ENCODE data around the gene TBX15.

Gene TBX15

DNA sequence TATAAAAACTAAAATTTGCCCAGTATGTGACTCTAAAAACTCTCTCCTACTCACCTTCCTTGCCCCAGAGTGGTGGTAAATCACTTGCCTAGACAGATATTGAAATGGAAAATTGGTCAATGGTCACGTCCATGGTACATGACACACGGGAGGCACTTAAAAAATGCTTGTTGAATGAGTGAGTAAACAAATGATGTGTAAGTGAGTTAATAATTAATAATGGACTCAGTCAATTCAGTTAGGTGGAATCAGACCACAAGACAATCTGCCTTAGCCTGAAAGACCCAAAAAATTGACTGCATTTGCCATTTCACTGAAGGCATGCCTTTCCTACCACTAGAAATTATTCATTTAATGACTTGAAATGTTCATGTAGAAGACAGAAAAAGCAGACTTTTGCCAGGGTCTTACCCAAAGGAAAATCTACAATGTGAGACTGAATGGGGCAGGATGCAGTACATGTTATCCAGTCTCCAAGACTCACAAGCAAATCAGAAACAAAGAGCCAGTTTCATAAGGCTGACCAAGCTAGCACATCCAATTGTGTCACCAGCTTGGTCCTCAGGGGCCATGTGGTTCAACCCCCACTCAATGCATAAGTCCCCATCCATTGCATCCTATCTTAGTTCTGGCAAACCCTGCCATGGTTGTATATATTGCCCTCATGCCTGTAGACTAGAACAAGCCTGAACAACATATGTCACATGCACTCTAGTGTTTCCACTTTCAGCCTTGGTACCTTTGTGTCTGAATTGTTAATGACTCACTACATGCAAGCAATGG lies 73.6 kb downstream of the TBX15 start:
- TF ChIP-seq, protein P1, sequence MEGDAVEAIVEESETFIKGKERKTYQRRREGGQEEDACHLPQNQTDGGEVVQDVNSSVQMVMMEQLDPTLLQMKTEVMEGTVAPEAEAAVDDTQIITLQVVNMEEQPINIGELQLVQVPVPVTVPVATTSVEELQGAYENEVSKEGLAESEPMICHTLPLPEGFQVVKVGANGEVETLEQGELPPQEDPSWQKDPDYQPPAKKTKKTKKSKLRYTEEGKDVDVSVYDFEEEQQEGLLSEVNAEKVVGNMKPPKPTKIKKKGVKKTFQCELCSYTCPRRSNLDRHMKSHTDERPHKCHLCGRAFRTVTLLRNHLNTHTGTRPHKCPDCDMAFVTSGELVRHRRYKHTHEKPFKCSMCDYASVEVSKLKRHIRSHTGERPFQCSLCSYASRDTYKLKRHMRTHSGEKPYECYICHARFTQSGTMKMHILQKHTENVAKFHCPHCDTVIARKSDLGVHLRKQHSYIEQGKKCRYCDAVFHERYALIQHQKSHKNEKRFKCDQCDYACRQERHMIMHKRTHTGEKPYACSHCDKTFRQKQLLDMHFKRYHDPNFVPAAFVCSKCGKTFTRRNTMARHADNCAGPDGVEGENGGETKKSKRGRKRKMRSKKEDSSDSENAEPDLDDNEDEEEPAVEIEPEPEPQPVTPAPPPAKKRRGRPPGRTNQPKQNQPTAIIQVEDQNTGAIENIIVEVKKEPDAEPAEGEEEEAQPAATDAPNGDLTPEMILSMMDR (conservative IDR thresholded peaks at IDR 0.05; ENCODE audit: low read depth, low read length) = no peak
- no peak overlapping the region for H3K4me3 ChIP-seq (ENCODE audit: low read depth, low read length)
- no peak for DNase-seq (ENCODE audit: low read depth)

DNA sequence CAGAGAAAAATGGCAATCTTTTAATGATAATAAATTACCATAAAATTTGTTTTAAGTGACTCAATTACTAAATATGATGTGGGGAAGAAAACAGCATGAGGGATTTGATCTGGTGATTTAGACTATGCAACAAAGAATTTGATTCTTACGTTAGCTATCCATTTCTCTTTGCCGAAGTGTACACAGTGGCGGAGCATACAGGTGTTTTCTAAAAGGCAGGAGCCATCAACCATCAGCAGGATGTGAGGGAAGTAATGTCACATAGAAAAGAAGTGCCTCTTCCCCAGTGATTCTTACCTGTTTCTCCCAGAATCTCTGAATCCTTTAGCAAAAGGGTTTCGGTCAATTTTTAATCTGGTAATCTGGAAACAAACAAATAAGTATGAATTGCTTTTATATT lies 74.3 kb downstream of the TBX15 start:
- TF ChIP-seq, protein P1 (conservative IDR thresholded peaks at IDR 0.05; ENCODE audit: low read depth, low read length) = no peak
- H3K4me3 ChIP-seq (ENCODE audit: low read depth, low read length) = no peak overlapping the region
- DNase-seq (ENCODE audit: low read depth) = no peak

GRCh38 chr1:118912574-118912973 lies 75.6 kb downstream of the TBX15 start:
- DNase-seq (ENCODE audit: low read depth) = no peak
- TF ChIP-seq, protein P1 (conservative IDR thresholded peaks at IDR 0.05; ENCODE audit: low read depth, low read length) = no peak
- H3K4me3 ChIP-seq (ENCODE audit: low read depth, low read length) = no peak overlapping the region

GRCh38 chr1:118911571-118911970 lies 76.6 kb downstream of the TBX15 start:
- no peak for DNase-seq (ENCODE audit: low read depth)
- TF ChIP-seq, protein P1 (conservative IDR thresholded peaks at IDR 0.05; ENCODE audit: low read depth, low read length) = no peak
- no peak overlapping the region for H3K4me3 ChIP-seq (ENCODE audit: low read depth, low read length)

- TF ChIP-seq, protein P1 (conservative IDR thresholded peaks at IDR 0.05; ENCODE audit: low read depth, low read length) = peak; percentile 3
- no peak overlapping the region for H3K4me3 ChIP-seq (ENCODE audit: low read depth, low read length)
Observed at GRCh38 chr1:118907466-118907865, 80.7 kb downstream of the TBX15 start.

DNA sequence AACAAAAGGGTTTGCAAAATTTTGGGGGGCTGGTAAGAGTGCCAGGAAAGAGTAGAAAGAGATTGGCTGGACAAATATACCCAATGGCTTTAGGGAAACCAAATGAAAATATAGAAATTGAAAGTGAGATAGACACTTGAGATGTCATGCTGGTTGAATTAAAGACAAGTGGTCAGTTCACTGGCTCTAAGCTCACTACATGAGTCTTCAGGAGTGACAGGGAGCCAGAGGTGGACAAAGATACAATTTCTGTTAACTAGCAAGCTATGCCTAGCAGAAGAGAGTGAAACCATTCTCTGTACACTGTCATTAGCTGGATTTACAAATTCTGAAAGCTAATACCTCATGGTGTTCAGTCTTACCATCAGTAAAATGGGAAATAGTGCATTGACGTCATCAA lies 82.5 kb downstream of the TBX15 start:
- no peak for DNase-seq (ENCODE audit: low read depth)
- H3K4me3 ChIP-seq (ENCODE audit: low read depth, low read length) = no peak overlapping the region
- TF ChIP-seq, protein P1 (conservative IDR thresholded peaks at IDR 0.05; ENCODE audit: low read depth, low read length) = no peak

More at GRCh38 chr1:118907466-118907865, 80.7 kb downstream of the TBX15 start:
- DNase-seq (ENCODE audit: low read depth) = no peak

DNA sequence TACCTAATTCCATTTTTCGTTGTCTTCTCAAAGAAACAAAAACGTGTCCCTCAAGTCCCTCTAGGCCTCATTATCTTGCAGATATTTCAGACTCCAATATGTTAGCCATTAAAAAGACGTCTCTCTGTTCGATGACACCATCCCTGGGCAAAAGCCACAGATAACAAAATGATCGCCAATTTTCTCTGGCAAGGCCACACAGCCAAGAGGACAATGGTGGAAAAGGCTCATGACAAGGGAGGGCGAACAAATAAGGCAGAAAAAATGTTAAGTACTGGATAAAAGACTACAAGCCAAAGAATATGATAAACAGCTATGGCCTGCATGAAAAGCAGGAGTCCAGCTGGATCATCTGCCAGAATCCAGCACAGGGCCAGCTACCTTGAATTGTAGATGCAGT lies 82.9 kb downstream of the TBX15 start:
- no peak for DNase-seq (ENCODE audit: low read depth)
- H3K4me3 ChIP-seq (ENCODE audit: low read depth, low read length) = no peak overlapping the region
- TF ChIP-seq, protein P1 (conservative IDR thresholded peaks at IDR 0.05; ENCODE audit: low read depth, low read length) = no peak

All from choroid plexus epithelial cell (primary cell).